Hematopoietic multipotent progenitor cell treated with erythropoietin and hydrocortisone succinate and interleukin-3 and kit ligand, for 8 days (in vitro differentiated cells): Measurements from ENCODE around the gene SFR1.
"Not testable (repeated sequence)": the region's sequence is repeated elsewhere in the genome, so short reads cannot be mapped to it uniquely, and the experiment has no call there.

Source experiments
- DNase-seq: peaks from one replicate; pipeline ENCODE4 v3.0.0-alpha.2; 2015

The SFR1 gene

DNA sequence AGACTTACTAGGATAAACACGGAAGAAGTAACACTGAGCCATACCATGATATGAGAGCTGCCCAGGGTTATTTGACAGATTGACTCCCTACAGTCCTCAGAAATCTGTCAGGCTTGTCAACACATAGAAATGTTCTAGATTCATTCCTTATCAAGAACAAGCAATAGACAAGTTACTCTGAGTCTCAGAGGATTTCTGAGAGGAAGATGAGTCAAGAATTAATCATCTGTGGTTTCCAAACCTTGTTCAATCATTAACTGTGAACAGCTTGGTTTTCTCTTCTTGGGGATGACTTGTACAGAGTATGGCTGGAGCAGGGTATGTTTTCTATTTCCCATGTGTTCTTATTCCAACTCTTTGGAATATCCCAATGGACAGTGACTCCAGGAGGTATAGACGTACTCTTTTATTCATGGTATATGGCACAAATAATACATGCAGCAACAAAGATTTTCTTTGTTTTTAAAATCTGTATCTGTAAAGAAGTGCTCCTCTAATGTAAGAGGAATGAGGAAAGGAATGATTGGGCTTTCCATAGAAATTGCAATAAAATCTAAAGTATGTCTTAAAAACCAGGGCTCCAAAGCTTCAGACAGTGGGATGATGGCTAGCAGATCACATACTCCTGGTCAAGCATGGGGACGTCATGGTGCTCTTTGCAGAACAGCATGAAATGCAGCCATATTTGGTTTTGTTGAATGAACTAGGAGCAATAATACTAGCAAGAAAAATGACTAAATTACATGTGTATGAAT lies 11.9 kb upstream of the SFR1 start:
- DNase-seq = peak; percentile 56

DNA sequence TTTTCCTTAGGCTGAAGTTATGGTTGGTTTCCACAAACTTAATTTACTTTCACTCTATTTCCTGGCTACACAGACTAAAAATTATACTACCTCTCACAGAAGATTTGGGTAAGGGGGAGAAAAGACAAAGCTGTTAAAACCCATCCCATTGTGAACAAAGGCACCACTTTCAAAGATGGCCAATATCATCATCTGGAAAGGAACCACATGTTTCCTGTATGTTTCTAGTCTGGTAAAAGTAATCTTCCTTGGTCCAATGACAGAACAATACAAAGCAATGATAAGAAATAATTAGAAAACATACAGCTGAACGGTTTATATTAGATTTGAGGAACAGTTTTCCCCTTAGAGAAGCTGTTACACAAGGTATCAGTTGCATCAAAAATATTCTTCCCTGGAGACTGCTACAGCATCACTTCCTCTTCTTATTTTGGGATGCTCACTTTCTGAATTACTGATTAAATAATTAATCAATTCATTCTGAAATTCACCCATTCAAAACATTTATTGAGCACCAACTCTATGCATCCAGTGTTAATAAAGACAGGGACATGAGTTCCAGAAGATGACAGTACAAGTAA lies 8.5 kb upstream of the SFR1 start:
- no peak for DNase-seq

DNA sequence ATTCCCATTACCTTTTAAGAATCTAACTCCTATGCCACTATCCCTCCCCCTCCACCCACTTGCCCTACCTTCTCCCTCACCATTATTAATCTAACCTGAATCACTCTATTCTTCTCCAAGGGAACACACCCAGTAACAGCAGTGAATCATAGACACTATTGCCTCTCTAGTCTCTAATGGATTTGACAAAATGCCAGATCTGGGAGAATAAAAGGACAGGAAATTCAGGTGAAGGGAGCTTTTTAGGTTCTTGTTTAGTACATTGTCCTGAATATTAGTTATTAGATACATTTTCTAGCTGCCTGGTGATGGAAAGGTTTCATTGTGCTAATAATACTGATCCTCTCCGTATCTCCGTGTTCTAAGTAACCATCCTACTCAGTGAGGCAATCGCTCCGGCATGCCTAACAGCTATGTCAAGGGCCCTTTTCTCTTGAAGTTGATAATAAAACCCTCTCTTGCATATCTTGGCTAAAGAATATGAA lies 4.1 kb upstream of the SFR1 start:
- DNase-seq = no peak

DNA sequence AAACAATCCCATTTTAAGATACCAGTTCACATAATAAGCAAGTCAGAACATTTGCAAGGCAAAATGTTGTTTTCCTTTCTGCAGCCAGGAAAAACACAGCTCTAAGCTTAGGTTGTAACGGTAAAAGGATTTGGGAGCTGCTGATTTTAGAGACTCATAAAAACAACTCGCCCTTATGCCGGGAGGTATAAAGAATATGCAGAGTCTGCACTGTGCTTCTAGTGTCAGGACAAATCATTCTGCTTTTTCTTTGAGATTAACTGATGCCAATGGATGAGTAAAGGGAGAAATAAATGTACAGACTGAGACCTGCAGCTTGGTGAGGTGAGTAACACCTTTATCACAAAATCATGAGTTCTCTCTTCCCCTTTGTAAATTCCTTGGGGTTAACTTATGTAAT lies 2.0 kb upstream of the SFR1 start:
- no peak for DNase-seq

DNA sequence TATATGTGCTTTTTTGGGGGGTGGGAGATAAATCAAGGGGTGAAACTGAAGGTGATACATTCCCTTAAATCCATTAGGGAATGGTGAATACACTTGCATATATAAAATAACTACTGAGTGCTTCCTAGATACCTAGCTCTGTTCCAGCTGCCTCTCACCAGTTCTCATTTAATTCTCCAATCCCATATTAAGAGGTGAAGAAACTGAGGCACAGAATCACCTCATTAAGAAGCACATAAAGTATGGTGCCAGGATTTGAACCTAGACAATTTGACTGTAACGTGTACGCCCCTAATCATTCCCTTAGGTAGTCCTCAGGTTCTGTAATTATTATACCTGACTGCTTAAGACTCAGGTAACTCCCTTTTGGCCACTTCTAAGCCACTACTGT lies 1.5 kb upstream of the SFR1 start:
- DNase-seq = no peak

DNA sequence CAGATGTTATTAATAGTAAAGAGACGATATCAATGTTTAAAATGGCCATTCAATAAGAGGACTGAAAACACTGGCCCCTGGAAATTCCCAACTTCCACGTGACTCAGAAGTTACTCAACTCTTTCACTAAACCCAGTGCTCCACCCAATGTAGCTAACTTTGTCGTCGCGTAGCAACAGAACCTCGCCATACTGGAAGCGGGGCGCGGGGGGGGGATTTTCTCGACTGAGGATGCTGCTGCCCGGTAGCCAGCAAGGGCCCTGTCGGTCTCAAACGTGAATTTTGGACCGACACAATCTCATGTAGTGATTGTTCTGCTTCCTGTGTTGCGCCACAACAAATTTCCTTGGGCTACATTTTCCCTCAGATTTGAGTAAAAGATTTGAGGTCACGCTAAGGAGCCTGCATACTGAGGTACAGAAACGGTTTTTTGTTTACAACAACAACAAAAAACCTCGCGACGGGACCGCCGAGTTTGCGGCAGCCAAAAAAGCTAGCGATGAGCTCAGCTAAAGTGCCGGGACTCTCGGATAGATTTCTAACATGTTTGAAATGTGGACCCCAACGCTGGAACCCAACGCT lies 977 bp upstream of the SFR1 start:
- peak; percentile 87 for DNase-seq

DNA sequence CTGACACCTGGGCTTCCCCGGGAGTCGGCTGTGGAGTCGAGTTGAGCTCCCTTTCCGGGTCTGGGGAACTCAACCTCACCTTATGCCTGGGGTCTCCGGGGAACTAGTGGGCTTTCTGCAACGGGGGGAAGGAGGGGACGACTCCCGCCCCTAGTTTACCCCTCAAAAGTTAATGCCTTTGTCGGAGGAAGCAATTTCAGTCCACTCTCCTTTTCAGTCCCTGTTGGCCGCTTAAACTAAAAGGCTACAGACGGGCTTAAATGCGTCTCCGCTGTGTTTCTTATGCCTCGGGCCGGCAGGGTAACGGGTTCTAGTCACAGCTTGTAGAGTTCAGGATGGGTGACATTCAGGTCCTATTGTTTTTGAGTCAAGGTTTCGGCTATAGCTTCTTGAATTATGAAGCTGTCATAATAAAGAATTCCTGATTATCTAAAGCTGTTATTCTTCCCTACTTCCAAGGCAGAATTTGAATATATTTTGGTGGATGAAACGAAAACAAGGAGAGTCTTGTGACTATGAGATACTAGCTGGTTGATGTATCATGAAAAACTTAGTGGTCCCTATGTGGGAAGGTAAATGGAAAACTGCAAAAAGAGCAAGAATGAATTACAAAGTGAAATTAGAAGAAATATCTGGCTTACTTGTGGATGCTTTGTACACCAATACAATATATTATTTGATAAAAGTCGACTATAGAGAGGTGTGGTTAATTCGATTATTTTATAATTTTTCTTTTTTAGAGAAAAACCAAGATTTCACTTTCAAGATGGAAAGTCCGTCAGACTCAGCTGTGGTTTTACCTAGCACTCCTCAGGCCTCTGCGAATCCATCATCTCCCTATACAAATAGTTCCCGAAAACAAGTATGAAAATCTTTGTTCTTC lies 495 bp downstream of the SFR1 start:
- DNase-seq = peak; percentile 45

DNA sequence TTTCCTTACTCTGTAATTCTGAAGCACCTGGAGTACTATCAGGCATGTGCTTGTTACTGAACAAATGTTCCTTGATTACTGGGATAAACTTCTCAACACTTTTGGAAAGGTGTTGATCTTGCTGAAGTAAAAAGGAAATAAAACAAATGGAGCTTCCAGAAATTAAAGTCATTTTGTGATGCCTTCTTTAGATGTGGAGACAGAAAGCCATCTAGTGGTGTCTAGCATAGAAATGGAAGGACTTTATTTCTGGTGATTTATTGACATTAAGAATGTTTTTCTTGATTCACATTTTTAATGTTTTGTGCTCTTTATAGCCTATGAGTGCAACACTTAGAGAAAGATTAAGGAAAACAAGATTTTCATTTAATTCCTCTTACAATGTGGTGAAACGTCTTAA lies 1.4 kb downstream of the SFR1 start:
- peak; percentile 45 for DNase-seq

DNA sequence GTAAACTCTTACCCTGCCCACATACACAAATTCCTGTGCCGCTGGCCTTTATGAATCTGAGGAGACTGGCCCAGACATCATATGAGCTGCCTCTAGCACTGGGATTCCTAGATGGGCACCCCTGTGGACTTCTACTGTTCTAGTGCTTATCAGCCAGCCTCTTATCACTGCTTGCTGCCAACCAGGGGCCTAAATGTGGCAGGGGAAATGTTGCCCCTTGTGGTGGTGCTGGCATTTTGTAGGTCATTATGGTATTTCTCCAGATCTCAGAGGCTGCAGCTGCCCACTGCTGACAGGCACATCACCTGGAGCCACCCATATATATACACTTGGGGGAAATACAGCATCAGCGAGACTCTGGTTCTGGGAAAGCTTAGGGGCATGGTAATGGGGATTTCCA lies 5.4 kb downstream of the SFR1 start:
- DNase-seq = peak; percentile 79

DNA sequence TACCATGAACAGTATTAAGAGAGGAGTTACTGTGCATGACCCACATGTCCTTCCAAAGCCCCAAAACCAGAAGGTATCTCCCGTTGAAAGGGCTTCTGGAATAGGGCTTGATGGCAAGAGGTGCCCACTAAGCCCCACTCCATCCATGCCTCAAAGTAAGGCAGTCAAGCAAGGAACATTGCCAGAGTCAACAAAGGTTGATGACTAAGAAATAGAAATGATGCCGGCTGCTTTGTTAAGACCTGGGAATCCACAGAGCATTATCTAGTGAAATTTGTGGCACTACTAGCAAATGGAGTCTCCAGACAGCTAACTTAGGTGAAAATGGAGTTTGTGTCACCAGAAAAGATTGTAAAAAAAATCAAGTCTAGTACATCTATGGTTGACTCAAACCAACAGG lies 6.2 kb downstream of the SFR1 start:
- DNase-seq = no peak

DNA sequence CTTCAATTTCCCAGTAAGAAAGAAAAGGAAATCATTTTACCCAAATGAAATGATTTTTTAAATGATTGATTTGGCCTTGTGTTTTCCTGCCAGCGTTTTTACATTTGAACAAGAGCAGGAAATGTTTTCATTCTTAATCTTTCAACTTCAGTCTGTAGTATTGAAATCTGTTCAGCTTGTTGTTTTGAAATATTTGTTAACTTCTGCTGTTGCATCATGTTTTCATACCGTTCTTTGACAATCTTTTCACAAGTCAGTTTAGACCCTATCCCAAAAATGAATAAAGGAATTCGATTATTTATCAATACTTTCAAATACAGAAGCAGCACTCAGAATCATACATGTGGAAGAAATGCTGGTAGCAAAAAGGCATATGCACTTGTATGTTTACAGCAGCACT lies 8.1 kb downstream of the SFR1 start:
- no peak for DNase-seq

DNA sequence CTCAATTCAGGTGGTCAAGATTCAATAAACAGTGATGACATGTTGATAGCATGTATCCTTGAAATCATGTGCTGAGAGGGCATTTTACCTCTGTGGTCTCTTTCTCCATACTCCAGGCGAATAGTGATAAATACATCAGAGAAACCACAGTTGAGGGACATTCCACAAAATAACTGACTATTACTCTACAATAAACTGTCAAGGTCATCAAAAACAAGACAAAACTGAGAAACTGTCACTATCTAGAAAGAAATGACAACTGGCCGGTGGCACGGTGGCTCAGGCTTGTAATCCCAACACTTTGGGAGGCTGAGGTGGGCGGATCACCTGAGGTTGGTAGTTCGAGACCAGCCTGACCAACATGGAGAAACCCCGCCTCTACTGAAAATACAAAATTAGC lies 16.2 kb downstream of the SFR1 start:
- no peak for DNase-seq

DNA sequence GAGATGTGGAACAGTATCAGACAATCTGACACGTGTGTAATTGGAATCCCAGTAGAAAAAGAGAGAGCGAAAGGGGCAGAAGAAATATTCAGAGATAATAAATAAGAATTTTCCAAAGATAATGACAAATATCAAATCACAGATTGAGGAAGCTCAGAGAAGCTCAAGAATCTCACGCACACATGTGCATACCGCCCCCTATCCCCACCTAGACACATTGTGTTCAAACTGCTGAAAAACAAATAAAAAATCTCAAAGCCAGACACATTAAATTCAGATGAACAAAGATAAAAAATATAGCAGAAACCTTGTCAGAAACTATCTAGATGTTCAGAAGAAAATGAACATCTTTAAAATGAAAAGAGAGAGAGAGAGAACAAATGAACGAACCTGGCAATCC lies 17.2 kb downstream of the SFR1 start:
- no peak for DNase-seq

DNA sequence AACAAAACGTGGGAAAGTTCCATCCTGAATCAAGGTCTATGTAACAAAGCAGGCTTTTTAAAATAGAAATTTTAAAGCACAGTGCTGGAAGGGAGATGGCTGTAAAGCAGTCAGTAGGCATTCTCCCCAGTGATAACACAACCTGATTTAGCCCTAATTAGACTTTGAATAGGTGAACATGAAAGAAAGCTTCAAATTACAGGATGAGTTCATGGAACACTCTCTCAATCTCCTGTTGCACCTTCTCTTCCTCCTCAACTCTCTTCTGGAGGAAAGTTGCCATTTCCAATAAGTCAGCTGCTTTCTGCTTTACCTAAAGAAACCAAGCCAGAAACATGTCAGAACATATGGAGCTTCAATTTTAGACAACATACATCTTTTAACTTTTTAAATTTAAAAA lies 20.1 kb downstream of the SFR1 start:
- DNase-seq = no peak

DNA sequence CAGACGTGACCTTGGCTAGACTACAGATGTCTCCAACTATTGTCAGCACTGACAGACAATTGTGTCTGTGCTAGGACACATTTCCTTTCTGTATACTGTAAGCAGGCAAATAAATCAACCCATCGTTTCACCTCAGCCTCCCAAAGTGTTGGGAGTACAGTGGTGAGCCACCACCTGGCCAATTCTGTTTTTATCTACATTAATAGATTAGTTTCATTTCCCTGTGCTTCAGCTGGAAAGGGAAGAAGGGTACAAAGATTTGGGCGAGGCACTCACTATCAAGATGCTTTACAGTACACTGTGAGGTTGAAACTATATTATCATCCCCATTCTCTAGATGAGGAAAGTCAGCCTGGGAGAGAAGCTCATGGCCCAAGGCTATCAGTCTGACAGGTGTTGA lies 21.9 kb downstream of the SFR1 start:
- no peak for DNase-seq

DNA sequence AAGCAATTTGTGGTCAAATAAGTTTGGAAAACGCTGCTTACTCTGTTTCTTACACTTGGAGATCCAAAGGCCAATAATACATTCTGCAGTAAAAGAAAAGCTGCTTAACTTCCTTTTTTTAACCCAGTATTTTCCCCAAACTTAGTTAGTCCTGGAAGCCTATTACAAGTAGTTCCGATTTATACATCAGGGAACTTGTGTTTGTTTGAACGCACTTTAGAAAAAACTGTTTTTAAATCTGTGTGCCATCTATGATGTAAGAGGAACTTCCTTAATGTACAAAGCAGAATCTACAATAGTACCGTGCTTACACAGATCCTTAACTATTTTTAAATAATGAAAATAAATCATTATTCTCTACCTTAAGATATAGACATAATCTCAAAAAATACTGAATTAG lies 23.0 kb downstream of the SFR1 start:
- DNase-seq = no peak

DNA sequence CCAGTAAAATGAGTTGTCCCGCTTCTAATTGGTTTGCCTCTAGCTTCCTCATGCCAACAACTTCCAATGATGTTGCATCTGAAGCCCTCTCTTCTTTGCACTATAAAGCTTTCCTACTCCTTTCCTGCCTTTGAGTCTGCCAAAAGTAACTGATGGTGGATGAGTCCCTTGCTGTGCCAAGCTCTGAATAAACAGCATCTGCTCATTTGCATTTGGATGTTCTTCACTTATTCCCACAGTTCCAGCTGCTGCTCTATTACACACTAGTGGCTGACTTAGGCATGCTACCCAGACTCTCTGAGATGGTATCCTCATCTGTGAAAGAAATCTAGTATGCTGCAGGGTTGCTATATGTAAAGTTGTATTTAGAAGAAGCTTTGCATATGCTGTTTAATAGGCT lies 24.9 kb downstream of the SFR1 start:
- DNase-seq = no peak

DNA sequence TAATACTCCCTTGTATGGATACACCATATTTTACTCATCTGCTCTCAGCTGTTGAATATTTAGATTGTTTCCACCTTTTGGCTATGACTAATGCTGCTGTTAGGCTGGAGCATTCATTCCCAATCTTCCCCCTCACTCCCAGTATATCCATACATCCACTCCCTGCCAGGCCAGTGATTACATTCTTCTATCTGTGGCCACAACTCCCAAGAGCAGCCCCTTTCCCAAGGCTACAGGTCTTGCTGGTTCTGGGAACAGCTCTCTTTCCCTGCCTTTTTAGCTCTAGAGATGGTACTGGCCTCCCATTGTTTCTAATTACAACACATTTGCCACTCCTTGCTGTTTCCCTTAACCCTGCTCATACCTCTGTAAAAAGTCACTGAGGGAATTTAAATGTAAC lies 28.2 kb downstream of the SFR1 start:
- DNase-seq = no peak

DNA sequence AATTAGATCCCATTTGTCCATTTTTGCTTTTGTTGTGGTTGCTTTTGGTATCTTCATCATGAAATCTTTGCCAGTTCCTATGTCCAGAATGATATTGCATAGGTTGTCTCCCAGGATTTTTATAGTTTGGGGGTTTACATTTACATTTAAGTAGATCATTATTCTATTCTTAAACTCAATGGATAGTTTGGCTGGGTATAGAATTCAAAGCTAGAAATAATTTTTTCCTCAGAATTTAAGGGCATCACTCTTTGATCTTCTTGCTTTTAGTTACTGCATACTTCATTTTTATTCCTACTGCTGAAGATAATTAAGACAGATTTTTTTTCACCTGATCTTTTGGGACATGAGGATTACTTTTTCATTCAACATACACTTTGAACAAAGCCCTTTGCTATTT lies 29.8 kb downstream of the SFR1 start:
- DNase-seq = no peak

DNA sequence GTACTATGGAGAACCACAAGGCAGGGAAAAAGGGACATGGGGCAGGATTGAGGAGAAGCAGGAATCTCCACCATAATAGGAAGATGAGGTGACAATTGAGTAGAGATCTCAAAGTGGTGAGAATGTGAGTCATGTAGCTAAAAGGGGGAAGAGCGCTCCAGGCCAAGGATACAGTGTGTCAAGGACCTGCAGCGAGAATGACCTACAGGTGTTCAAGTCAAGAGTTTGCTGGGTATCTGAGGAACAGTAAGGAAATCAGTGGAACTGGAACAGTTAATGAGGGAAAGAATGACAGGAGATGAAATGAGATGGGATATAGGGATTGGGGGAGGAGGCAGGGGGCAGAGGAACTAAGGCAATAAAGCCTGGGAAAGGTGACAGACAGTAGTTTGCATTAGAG lies 33.6 kb downstream of the SFR1 start:
- DNase-seq = no peak

DNA sequence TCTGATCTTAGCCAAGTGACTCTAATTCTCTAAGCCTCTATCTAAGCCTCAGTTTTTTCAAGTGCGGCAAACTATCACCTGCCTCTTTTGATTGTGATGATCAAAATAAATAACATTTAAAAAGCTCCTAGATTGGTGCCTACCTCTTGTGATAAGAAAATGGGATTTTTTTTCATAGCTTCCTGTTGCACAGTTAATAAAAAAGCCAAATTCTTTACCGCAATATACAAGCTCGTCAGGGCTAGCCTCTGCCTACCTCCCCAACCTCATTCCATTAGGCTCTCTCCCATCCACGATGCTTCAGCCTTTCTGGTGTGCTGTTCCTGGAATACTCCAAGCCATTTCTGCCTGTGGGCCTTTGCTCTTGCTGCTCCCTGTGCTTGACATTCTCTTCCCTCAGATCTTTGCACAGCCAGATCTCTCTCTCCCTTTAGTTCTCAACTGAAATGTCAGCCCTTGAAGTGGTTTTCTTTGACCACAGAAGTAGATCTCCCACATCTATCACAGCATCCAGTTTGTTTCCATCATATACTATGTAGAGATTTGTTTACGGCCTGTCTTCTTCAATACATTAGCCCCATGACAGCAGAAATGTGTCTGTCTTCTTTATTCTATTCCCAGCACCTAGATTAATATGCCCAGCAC lies 48.8 kb downstream of the SFR1 start:
- DNase-seq = no peak

DNA sequence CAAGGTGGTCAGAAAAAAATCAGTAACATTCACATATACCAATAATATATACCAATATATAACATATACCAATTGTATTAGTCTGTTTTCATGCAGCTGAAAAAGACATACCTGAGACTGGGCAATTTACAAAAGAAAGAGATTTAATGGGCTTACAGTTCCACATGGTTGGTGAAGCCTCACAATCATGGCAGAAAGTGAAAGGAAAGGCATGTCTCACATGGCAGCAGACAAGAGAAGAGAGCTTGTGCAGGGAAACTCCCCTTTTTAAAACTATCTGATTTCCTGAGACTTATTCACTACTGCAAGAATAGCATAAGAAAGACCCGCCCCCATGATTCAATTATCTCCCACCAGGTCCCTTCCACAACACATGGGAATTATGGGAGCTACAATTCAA lies 52.2 kb downstream of the SFR1 start:
- DNase-seq = not testable (repeated sequence)
